HEK293T (cell line): ENCODE measurements around the gene CCR1.

Experiments
- CTBP1 ChIP-seq: fragments of 450-650 bp; IDR thresholded peaks from 2 replicates; pipeline ENCODE4 v1.6.1; 2016; ENCODE audit warnings: borderline replicate concordance
- FOXA1 ChIP-seq: fragments of 450-650 bp; IDR thresholded peaks from 2 replicates; pipeline ENCODE4 v1.6.1; 2016; ENCODE audit warnings: mild to moderate bottlenecking
- LEF1 ChIP-seq: fragments of 450-650 bp; IDR thresholded peaks from 2 replicates; pipeline ENCODE4 v1.6.1; 2017; ENCODE audit warnings: mild to moderate bottlenecking, borderline replicate concordance
- SP1 ChIP-seq: fragments of 450-650 bp; IDR thresholded peaks from 2 replicates; pipeline ENCODE4 v1.6.1; 2017
- TARDBP ChIP-seq: fragments of 450-650 bp; IDR thresholded peaks from 2 replicates; pipeline ENCODE4 v1.6.1; 2016

DNA sequence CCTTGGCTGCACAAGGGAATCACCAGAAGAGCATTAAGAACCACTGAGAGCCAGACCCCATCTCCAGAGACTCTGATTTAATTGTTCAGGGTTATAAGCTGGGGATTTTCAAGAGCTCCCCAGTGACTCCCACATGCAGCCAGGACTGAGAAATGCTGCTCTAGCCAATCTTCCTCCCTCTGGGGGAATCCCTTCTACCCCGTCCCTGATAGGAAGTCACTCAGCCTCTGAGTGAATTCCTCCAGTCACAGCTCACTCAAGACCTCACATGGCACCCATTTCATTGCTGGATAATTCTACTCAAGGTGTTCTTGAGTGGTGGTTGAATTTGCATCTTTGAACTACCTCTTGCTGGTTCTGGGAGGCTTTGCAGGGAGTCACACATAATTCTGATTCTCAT lies 44.9 kb upstream of the CCR1 start:
- TF ChIP-seq FOXA1 (no peak), LEF1 (no peak), TARDBP (no peak), CTBP1 (no peak), SP1 (no peak)
